CD4-positive, alpha-beta T cell (primary cell): Measurements from ENCODE around the gene POLA2. TPM values are rescaled to one million over a fixed set of nuclear protein-coding genes. Genes with fewer than 3 reads are reported as not detected.

Experiments used
- ATAC-seq: fragments of 200-7000 bp; cut with Tn5 transposase; one replicate; pipeline ENCODE4 v1.10.0; 2022; ENCODE audit warnings: mild to moderate bottlenecking; ENCODE audit not compliant: poor library complexity
- CTCF ChIA-PET: fragments of 350-600 bp; sonication (Branson Sonifier 250); formaldehyde crosslinking; loops from one replicate; lab custom pipeline; 2021; ENCODE audit warnings: antibody characterized with exemption, inconsistent platforms; lab: Charles Lee
- POLR2A ChIA-PET: fragments of 350-600 bp; sonication (Branson Sonifier 250); formaldehyde crosslinking; loops from one replicate; lab custom pipeline; 2021; ENCODE audit warnings: antibody characterized with exemption, inconsistent platforms; lab: Charles Lee
- DNase-seq, 14 experiments: peaks; one replicate each; pipeline ENCODE4 v3.0.0-alpha.2; 2013 to 2020; ENCODE audit warnings: mixed read lengths in 2 of 14
- H3K27ac ChIP-seq, 2 donors: one replicate each; pipeline versions ENCODE4 v1.5.1 to v1.7.0; 2013; ENCODE audit warnings: low read length in 2 of 2, low read depth in 1 of 2, mild to moderate bottlenecking in 1 of 2
- H3K27me3 ChIP-seq, 2 experiments: 1 replicate in 1 of 2; 2 replicates in 1 of 2; pipeline versions ENCODE4 v1.6.1 to v1.7.0; 2013; ENCODE audit warnings: low read length in 2 of 2, control low read depth in 1 of 2, mild to moderate bottlenecking in 1 of 2, moderate library complexity in 1 of 2; ENCODE audit not compliant: insufficient read depth in 2 of 2, control insufficient read depth in 1 of 2
- H3K36me3 ChIP-seq: one replicate; pipeline ENCODE4 v1.6.1; 2013; ENCODE audit warnings: low read length, control low read depth; ENCODE audit not compliant: insufficient read depth
- H3K4me1 ChIP-seq: one replicate; pipeline ENCODE4 v1.6.1; 2013; ENCODE audit warnings: low read length, control low read depth; ENCODE audit not compliant: insufficient read depth
- H3K4me3 ChIP-seq: one replicate; pipeline ENCODE4 v1.5.1; 2013; ENCODE audit warnings: mild to moderate bottlenecking, low read length, moderate library complexity
- H3K9me3 ChIP-seq, 2 experiments: 1 replicate in 1 of 2; 2 replicates in 1 of 2; pipeline versions ENCODE4 v1.6.1 to v1.7.0; 2013; ENCODE audit warnings: low read length in 2 of 2, mild to moderate bottlenecking in 2 of 2, control low read depth in 1 of 2, moderate library complexity in 1 of 2; ENCODE audit not compliant: control insufficient read depth in 1 of 2, insufficient read depth in 1 of 2
- H3K27ac Mint-ChIP-seq: one replicate; pipeline ENCODE4 v1.8.0; 2020; ENCODE audit warnings: mixed read lengths
- H3K27me3 Mint-ChIP-seq: one replicate; pipeline ENCODE4 v1.8.0; 2021; ENCODE audit warnings: mixed read lengths
- H3K36me3 Mint-ChIP-seq: one replicate; pipeline ENCODE4 v1.8.0; 2021; ENCODE audit warnings: low read depth, mixed read lengths
- H3K4me1 Mint-ChIP-seq: one replicate; pipeline ENCODE4 v1.8.0; 2021; ENCODE audit warnings: low read depth, mixed read lengths
- H3K4me3 Mint-ChIP-seq: one replicate; pipeline ENCODE4 v1.8.0; 2020; ENCODE audit warnings: mild to moderate bottlenecking, mixed read lengths
- H3K9me3 Mint-ChIP-seq: one replicate; pipeline ENCODE4 v1.8.0; 2020; ENCODE audit warnings: mixed read lengths
- CTCF ChIP-seq: fragments of 200-600 bp; IDR thresholded peaks from one replicate; pipeline ENCODE4 v1.8.0; 2022; ENCODE audit warnings: antibody characterized with exemption, mild to moderate bottlenecking
- intact Hi-C, 2 experiments: fragments of 100-400 bp; cut with DNase I in 1 of 2; cut with micrococcal nuclease in 1 of 2; formaldehyde crosslinking; loops; one replicate each; pipeline versions ENCODE4 v1.15.1 to v1.9.0; 2023 to 2025; cut with DNase I, micrococcal nuclease
- total RNA-seq, 174 experiments: library from RNA in 2 of 174; stranded (reverse) in 2 of 174; gene quantifications; one replicate each; pipeline ENCODE4 v1.2.3 and lab custom pipeline; 2021 to 2026

The POLA2 gene
- total RNA-seq, 2 experiments from 2014 or later, result 9.6 to 10.6 TPM

GRCh38 chr11:65241134-65241533, 20.6 kb upstream of the POLA2 start:
- intact Hi-C loops, result no loop called here
- no peak for DNase-seq
- no peak for TF ChIP-seq CTCF
- Mint-ChIP-seq H3K27ac (no peak overlapping the region), H3K27me3 (no peaks in the 10 kb centered on the region), H3K9me3 (no peaks in the 10 kb centered on the region), H3K36me3 (no peaks in the 10 kb centered on the region), H3K4me1 (no peaks in the 10 kb centered on the region), H3K4me3 (no peak overlapping the region)
- Histone ChIP-seq H3K36me3 (no peaks in the 10 kb centered on the region), H3K4me3 (no peak overlapping the region), H3K27me3 (no peaks in the 10 kb centered on the region), H3K4me1 (no peaks in the 10 kb centered on the region), H3K27ac (no peak overlapping the region), H3K9me3 (peaks cover 0 to 8% of the 10 kb centered on the region in 2 experiments)
- CTCF ChIA-PET, result no interaction called here
- ATAC-seq, result no peak
- POLR2A ChIA-PET, result no interaction called here

GRCh38 chr11:65241692-65242091, 20.1 kb upstream of the POLA2 start:
- no peaks in the 10 kb centered on the region for H3K4me1 ChIP-seq
- ChIA-PET POLR2A (no interaction called here), CTCF (no interaction called here)
- no peak for TF ChIP-seq CTCF
- H3K36me3 Mint-ChIP-seq, result no peaks in the 10 kb centered on the region
- no peak for DNase-seq
- H3K36me3 ChIP-seq, result no peaks in the 10 kb centered on the region
- H3K4me3 Mint-ChIP-seq, result no peak overlapping the region
- H3K27ac ChIP-seq, result no peak overlapping the region
- no peak overlapping the region for H3K4me3 ChIP-seq
- H3K27me3 ChIP-seq, result no peaks in the 10 kb centered on the region
- ATAC-seq, result no peak
- no peaks in the 10 kb centered on the region for H3K9me3 Mint-ChIP-seq
- H3K27ac Mint-ChIP-seq, result no peak overlapping the region
- H3K9me3 ChIP-seq, result peaks cover 0 to 8% of the 10 kb centered on the region in 2 experiments
- no peaks in the 10 kb centered on the region for H3K27me3 Mint-ChIP-seq
- intact Hi-C loops, result no loop called here
- H3K4me1 Mint-ChIP-seq, result no peaks in the 10 kb centered on the region

- DNase-seq (no peak), ATAC-seq (no peak)
- ChIA-PET POLR2A (no interaction called here), CTCF (no interaction called here)
- Histone ChIP-seq H3K27ac (no peak overlapping the region), H3K27me3 (no peaks in the 10 kb centered on the region), H3K36me3 (no peaks in the 10 kb centered on the region), H3K9me3 (peaks cover 0 to 8% of the 10 kb centered on the region in 2 experiments), H3K4me3 (no peak overlapping the region), H3K4me1 (no peaks in the 10 kb centered on the region)
- Mint-ChIP-seq H3K4me3 (no peak overlapping the region), H3K36me3 (no peaks in the 10 kb centered on the region), H3K4me1 (no peaks in the 10 kb centered on the region), H3K27ac (no peak overlapping the region), H3K9me3 (no peaks in the 10 kb centered on the region), H3K27me3 (no peaks in the 10 kb centered on the region)
- no peak for TF ChIP-seq CTCF
- intact Hi-C loops, result no loop called here
Observed at GRCh38 chr11:65242389-65242788, 19.4 kb upstream of the POLA2 start.
